HG03442 (cell line): ENCODE results near the gene HSP90B1.

Experiments
- ATAC-seq: cut with Tn5 transposase; IDR thresholded peaks from one replicate; pipeline ENCODE4 v1.9.1; 2021; ENCODE audit warnings: mild to moderate bottlenecking, moderate library complexity; ENCODE audit not compliant: unreplicated experiment

Gene HSP90B1

DNA sequence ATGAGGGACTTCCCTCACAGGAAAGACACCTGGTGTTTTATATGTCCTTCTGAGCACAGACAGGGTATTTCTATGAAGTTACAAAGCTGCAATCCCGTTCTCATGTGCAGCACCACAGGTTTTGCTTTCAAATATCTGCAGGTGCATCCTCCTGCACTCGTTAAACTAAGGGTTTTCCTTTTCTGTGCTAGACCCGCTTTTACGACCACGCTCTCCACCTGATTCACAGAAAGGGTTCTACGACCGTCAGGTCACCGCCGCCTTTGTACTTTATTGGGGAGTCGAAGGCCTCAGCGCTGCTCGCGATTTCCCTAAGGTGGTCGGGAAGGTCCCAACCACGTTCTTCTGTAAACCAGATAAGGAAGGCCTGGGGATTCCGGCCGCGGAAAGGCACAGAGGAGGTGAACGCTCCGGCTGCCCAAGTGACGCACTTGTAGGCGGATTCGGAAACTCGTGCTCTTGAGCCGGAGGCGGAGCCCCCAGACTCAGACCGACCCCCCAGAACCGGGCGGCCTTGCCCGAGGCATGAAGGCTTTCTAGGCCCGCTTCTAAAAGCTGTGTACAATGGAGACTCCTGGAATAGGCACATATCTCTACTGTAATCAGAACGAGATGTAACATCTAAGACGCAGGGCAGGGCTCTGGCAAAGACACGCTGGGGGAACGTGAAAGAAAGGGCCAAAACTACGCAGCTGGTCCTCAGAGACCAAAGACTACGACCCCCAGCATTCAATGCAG lies 995 bp upstream of the HSP90B1 start:
- ATAC-seq = peak; percentile 14

DNA sequence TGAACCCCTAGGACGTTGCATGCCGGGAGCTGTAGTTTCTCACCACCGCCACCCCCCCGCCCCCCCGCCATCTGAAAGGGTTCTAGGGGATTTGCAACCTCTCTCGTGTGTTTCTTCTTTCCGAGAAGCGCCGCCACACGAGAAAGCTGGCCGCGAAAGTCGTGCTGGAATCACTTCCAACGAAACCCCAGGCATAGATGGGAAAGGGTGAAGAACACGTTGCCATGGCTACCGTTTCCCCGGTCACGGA lies 501 bp upstream of the HSP90B1 start:
- ATAC-seq = no peak

DNA sequence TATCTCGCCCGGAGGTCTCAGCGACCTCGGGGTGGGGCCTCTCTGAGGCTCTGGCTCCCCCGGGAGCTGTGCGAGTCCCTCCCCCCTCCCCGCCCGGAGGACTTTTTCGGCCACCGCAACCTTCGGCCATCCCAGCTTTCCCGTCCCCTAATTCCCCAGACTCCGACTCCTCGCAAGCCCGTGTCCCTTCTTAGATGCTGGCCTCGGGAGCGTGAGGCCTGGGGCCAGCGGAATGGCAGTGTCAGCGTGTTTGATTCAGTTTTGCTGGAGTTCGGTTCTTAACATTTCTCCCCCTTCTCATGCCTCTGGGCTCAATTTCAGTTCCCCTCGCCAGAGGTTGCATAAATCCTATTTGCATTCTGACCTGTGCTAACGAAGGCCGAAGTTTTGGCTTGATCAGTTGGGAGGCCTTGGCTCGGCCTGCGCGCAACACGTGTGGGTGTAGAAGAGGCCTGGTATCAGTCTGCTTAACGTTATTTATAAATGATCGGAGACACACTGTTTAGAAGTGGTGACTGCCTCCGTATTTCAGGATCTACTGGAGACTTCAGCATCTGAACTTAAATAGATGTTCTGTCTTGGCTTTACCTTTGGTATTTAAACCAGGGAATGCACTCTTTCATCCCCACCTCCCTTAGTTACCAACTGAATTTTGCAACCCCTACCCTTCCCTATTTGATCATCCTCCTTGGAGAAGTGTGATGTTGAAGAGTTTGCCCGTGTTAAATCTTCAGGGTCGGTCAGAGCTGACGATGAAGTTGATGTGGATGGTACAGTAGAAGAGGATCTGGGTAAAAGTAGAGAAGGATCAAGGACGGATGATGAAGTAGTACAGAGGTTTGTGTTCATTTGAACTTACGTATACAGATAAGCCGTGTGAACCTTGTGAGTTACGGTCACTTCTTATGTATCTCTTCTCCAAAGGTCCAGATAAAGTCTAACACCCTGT lies 851 bp downstream of the HSP90B1 start:
- ATAC-seq = no peak

DNA sequence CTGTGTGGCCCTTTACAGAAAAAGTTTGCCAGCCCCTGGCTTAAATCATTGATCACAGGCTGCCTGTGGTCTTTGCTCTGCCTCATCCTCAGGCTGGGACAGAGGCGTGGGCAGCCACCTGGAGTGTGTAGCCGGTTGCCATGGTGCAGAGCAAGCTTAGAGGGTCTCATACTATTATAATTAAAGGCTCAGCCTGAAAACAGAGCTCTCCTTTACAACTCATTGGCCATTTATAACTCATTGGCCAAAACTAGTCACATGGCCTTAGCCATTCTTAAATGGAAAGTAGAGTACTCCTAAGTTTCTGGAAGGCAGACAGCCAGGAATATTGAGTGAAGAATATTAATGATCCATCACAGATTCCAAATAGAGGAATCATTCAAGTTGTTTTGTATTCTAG lies 3.0 kb downstream of the HSP90B1 start:
- ATAC-seq = no peak

DNA sequence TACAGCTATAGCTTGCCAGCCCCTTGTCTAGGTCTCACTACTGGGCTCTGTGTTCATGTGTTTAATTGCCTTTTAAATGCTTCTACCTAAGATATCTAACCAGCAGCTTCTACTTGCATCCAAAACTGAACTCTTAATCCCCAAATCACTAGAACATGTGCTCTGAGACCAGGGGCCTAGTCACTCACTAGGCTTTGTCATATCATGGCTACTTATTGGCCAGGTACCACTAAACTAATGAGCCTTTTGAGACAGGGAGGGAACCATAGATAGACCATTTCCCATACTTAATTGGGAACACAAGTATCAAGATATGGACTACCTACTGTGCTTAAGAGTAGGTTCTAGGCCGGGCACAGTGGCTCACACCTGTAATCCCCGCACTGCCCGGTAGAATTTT lies 6.5 kb downstream of the HSP90B1 start:
- no peak for ATAC-seq

DNA sequence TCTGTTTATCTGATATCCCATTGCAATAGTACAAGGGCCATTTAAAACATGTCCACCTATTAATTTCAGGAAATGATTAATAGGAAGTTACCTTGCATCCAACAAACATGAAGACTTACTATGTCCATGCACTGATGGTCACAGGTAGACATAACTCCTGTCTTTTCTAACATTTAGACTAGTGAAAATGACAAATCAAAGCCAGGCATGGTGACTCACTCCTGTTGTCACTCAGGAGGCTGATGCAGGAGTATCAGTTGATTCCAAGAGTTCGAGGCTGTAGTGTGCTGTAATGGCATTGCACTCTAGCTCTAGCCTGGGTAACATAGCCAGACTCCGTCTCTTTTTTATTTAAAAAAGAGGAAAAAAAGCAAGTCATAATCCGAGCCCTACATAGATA lies 14.8 kb downstream of the HSP90B1 start:
- no peak for ATAC-seq

DNA sequence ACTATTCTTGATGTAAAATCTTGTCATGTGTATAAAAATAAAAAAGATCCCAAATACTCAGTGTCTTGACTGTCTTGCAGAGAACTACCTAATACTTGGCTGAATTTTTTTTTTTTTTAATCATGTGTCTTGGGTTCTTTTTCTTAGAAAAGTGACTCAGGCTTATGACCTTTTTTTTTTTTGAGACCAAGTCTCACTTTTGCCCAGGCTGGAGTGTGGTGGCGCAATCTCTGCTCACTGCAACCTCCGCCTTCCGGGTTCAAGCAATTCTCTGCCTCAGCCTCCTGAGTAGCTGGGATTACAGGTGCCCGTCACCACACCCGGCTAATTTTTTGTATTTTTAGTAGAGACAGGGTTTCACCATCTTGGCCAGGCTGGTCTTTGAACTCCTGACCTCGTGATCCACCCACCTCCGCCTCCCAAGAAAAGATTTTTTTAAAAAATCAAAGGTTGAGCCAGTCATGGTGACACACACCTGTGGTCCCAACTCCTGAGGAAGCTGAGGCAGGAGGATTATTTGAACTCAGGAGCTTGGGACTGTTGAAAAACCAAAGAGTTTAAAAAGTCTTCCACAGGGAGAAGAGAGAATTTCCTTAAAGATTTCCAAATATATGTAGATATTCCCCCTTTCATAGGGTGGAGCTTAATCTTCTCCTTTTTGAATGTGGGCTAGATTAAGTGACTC lies 17.8 kb downstream of the HSP90B1 start:
- no peak for ATAC-seq

DNA sequence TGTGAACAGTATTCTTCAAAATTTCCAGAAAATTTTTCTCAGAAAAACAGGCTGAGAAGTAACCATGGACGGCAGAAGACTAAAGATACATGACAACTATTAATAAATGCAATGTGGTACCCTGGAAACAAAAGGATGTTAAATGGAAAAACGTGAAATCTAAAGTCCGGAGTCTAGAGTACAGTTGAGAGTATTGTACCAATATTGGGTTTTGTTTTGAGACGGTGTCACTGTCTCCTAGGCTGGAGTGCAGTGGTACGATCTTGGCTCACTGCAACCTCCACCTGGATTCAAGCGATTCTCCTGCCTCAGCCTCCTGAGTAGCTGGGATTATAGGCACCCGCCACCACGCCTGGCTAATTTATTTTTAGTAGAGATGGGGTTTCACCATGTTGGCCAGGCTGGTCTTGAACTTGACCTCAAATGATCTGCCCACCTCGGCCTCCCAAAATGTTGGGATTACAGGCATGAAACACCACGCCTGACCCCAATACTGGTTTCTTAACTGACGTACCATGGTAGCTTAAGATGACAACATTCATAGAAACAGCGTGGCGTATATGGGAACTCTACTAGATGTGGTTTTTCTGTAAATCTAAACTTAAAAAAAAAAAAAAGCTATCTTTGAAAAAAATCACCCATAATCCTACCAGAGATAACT lies 18.7 kb downstream of the HSP90B1 start:
- ATAC-seq = no peak

DNA sequence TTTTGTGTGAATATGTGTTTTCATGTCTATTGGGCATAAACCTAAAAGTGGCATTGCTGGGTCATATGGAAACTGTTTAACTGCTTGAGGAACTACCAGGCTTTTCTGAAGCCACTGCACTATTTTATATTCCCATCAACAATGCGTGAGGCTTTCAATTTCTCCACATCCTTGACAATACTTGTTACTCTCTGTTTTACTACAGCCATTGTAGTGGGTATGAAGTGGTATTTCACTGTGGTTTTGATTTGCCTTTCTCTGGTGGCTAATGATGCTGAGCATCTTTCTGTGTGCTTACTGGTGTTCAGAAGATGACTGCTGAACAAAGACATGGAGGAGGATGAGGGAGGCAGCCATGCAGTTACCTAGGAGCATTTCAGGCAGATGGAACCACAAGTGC lies 22.3 kb downstream of the HSP90B1 start:
- no peak for ATAC-seq

DNA sequence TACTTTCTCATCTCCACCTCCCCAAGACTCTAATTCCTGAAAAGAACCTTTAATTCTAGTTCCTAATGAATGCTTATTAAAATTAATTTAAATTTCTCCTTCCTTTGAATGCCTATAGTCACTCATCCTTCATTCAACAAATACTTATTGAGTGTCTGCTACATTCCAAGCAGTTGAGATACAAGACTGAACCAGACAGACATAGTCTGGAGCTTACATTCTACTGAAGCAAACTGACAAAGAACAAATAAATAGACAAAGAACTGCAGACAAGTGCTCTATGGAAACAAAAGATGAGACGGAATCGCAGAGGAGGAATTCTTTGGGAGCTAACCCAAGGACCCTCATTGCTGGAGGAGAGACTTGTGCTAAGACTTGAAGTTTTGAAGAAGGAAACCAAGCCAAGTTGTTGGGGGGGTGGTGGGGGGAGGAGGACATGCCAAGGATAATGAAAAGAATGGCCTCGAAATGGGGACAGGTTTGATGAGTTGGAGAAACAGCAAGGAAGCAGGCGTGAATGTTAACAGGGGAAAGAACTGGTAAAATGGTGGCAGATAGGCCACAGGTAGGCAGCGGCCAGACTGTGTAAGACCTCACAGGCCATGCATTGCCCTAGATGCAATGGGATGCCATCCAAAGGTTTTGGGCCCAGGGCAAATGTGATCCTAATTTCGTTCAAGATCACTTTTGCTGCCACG lies 25.8 kb downstream of the HSP90B1 start:
- no peak for ATAC-seq

DNA sequence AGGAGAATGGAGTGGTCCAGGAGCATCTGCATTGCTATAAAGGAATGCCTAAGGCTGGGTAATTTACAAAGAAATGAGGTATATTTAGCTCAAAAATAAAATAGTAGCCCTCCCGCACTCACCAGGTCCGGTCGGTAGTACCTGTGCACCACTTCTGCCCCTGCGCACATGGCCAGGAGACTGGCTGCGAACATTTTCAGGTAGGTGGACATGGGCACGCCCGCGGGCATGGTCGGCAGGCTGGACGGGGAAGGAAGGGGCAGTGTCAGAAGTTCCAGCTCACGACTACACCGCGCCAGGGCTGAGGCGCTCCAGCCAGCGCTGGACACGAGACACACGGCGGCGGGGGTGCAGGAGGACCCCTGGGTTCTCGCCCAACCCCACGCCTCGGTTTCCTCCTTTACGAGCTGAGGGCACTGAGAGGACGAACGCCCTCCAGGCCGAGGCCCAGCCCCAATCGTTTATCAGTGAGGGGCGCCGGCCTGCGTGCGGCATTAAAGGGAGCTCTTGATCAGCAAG lies 26.4 kb downstream of the HSP90B1 start:
- peak; percentile 31 for ATAC-seq

DNA sequence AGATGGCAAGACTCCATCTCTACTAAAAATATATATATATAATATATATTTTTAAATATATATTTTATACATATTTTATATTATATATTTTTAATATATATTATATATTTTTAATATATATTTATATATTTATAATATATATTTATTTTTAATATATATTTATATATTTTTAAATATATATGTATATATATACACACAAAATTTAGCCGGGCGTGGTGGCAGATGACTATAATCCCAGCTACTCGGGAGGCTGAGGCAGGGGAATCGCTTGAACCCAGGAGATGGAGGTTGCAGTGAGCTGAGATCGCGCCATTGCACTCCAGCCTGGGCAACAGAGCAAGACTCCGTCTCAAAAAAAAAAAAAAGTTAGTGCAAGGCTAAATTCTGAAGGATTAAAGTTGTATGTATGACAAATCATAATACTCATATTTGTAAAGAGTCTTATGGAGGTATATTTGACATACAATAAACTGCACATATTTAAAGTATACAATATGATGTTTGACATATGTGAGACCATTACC lies 27.7 kb downstream of the HSP90B1 start:
- no peak for ATAC-seq

DNA sequence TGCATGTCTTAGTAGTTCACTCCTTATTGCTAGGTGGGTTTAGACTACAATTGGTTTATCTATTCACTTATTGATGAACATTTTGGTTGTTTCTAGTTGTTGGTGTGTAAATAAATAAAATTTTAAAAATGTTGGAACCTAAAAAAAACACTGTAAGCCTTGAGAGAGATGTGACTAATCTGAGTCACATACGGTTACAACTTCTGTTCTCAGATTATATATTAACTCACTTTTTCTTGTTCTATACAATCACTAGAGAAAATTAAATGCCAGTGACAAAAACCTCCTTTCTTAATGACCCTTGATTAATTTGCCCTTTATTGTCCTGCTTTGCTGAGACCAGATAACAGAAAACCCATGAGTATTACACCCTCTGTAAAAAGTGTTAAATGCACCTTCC lies 28.4 kb downstream of the HSP90B1 start:
- no peak for ATAC-seq

DNA sequence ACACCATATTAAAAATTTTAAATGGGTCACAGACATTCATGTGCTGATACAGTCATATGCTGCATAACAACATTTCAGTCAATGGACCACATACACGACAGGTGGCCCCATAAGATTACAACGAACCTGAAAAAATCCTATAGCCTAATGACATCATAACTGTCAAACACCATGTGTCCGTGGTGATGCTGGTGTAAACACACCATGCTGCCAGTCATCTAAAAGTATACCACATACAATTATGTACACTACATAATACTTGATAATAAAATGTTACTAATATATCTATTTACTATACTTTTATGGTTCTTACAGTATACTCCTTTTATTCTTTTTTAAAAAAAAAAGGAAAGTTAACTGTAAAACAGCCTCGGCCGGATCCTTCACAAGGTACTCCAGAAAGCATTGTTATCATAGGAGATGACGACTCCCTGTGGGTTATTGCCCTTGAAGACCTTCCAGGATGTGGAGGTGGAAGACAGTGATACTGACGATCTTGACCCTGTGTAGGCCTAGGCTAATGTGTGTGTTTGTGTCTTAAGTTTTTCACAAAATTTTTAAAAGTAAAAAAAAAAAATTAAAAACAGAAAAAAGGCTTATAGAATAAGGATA lies 30.5 kb downstream of the HSP90B1 start:
- ATAC-seq = no peak

DNA sequence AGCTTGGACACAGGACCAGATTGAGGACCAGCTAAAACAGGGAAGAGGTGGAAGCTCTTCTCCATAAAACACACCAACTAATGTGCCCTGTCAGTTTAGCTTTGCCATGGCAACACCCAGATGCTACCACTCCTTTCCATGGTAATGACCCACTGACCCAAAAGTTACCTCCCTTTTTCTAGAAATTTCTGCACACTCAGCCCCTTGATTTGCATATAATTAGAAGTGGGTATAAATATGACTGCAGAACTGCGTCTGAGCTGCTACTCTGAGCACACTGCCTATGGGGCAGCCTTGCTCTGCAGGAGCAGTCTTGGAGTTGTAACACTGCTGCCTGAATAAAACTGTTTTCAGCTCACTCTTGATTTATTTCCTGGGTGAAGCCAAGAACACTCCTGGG lies 32.3 kb downstream of the HSP90B1 start:
- no peak for ATAC-seq

DNA sequence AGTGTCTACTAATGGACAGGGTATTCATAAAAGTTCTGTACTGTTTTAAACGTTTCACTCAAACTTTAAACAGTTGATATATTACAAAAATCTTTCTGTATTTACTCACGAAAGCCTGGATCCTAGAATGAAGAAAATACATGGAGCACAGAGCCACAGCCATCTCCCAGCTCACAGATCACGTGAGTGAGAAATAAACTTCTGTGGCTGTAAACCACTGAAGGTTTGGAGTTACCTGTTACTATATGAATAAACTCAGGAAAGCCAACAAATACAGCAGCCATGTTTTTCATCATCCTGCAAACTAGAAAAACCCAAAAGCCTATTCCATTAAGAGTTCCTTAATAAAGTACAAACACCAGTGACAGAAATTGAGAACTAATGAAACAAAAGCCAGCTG lies 34.6 kb downstream of the HSP90B1 start:
- ATAC-seq = no peak

DNA sequence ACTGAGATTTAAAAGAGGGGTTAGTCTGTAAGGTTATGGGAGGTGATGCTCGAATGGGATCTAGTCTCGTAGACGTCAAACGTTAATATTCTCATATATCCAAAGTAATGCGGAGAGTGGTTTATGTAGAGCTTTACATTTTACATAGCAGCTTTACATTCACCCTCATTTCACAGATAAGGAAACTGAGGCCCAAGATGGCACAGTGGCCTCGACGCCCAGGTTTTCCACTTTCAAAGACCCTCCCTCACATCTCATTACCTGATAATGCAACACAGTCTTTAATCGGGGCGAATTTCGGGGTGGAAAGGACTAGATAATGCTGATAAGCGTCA lies 35.0 kb downstream of the HSP90B1 start:
- ATAC-seq = no peak

DNA sequence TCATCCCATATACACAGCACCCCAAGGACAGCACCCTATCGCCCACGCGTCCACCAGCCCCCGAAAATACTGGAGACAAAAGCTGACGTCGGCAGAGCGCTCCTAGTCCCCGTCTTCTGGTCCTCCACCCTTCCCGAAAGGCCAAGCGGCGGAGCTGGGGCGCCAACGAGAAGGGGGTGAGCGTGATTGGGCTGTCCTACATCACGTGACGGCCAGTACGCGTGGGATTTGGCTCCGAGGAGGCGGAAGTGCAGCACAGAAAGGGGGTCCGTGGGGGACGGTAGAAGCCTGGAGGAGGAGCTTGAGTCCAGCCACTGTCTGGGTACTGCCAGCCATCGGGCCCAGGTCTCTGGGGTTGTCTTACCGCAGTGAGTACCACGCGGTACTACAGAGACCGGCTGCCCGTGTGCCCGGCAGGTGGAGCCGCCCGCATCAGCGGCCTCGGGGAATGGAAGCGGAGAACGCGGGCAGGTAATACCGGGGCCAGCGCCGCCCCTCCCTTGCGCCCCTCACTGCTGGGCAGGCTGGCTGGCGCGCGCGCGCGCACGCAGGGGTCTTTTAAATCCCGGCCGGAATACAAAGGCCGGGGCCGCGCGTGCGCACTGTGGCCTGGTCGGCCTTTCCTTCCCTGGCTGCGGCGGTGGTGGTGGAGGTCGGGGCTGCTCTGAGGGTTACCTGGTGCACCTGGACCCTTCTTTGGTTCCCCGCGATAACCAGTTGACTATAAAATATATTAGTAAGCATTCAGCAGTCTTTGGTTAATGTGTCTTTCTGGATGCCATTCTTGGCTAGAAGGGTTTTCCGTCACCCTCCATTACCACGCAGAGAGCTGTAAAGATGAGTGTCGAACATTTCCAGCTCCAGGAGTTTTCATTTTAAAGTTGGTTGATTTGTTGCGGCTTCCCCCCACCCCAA lies 35.6 kb downstream of the HSP90B1 start, which contains the start of gene TDG:
TSS of gene TDG (plus strand) at position 283 of the 915 bp plus-strand sequence. CDS start at position 449, 166 bp downstream.
- peak; percentile 94 for ATAC-seq

DNA sequence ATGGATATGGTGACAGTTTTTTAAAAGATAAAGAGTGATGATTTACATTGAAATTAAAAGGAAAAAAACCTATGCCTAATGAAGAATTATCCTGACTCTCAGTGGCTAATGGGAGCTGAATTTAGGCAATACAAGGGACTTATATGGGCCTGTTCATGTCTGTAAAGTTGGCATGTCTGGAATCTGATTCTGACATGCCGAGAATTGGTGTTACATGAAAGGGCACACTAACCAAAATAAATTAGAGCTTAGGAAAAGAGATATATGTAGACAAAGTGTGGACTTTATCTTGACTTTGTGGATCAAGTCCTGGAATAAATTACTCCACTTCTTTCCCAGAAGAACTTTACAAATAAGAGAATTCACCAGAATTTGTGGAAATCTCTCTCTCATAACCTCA lies 36.5 kb downstream of the HSP90B1 start:
- ATAC-seq = no peak
